ENCODE measurements around the gene CBX6.

CBX6 gene

GRCh38 chr22:38873469-38874411 lies 1.7 kb upstream of the CBX6 start:
- DNase-seq = peak; percentile 51

DNA sequence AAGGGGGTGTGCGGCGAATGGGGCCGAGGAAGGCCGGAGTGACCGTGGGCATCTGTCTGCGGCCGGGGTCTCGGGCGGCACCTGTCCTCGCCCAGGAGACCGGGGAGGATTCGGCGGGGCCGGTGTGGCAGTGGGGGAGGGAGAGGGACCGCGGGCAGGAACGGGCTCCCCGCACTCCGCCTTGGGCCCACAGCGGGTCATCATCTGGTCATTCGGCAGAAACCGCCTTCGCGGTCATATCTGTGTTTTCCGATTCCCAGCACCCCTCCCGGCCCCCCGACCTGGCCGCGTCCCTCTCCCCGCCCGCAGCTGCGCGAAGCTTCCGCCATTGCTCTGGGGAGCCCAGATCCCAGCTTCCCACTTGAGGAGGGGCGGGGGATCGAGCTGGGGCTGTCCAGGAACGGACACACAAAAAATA lies 824 bp upstream of the CBX6 start:
- DNase-seq = no peak

- DNase-seq = peak; percentile 53
Measured at GRCh38 chr22:38871360-38872171, 450 bp downstream of the CBX6 start.

DNA sequence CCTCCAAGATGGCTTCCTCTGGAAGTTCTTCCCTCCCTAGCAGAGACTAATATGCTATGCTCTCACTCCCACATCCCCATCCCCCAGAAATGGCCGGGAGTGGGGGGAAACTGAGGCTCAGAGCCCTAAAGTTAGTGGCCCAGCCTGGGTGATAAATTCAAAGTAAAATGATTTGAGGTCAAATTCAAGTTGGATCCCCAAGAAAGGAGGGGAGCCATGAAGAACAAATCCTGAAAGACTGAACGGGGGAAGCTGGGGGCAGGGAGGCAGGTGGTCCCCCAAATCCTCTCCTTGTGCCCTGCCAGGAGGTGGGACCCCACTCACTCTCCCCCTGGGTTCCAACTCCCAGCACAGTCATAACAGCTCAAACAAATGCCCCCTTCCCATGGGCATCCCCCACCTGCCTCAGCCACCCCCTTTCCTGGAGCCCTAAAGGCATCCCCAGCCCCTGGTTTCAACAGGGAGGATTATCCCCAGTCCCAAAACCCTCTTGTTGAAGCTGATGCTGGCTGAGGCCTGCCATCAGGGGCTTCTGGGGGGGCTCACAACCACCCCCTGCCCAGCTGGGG lies 1.1 kb downstream of the CBX6 start:
- no peak for DNase-seq

DNA sequence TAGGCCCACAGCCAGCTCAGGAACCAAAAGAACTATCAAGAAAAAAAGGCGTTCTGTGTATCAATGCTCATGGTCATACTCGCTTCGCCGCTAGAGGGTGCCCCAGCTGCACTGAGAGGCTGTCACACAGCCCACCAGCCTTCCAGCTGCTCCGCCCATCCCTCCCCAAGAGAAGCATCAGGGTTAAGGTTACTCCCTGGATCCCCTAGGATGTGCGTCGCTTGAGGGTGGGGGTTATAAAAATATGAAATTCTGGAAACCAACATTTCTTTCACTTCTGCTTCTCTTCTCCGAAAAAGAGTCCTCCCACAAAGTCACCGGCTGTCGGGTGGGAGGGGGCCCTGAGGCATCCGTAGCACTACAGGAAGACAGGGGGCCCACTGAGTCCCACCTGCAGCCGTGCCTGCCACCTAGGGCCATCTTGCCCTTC lies 1.7 kb downstream of the CBX6 start:
- DNase-seq = peak; percentile 87

DNA sequence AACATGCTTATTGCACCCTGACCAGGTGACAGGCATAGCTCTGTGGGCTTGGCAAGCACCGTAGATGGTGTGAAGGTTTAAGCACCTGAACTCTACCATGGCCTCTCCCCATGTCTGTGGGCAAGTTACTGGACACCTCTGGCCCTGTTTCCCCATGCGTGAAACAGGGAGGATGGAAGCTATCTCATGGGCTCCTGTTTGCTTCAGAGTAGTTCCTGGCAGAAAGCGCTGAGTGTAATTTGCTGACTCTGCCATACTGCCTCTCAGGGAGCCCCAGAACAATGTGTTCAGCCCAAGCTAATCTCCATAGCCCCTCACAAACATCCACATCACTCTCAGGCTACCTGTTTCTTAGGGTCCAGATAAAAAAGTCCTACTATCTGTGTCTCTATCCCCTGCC lies 2.4 kb downstream of the CBX6 start:
- DNase-seq = no peak

- peak; percentile 84 for DNase-seq
Measured at GRCh38 chr22:38868886-38869381, 3.1 kb downstream of the CBX6 start.

GRCh38 chr22:38868286-38868721 lies 3.7 kb downstream of the CBX6 start:
- no peak for DNase-seq

GRCh38 chr22:38867471-38868285 lies 4.3 kb downstream of the CBX6 start:
- DNase-seq = no peak

GRCh38 chr22:38867124-38867455 lies 4.9 kb downstream of the CBX6 start:
- DNase-seq = no peak

DNA sequence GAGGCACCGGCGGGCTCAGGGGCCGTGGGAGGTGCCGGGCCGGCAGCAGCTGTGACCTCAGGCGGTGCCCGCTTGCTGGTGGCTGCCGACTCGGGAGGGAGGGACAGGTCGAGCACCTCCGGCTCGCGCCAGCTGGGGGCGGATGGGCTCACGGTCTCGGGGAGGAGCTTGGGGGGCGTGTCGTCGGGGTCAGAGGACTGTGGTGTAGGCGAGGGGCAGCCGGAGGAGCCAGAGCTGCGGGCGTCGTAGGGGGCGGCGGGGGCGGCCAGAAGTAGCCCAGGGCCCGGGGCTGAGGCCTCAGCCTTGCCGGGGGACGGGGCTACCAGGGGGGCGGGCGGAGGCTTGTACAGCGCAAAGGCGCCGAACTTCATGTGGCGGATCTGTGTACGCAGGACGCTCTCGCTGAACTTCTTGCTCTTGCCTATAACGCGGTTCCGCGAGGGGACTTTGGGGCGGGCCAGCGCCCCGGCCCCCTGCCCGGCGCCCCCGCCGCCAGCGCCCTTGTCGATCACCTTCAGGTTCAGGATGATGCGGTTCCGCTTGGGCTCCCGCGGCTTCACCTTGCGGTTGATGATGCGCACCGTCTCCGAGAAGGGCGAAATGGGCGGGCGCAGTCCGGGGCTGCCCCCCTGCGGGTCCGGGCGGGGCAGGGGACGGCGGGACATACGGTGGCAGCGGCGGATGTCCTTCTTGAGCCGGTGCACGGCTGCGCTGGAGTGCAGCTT lies 5.5 kb downstream of the CBX6 start:
- DNase-seq = peak; percentile 17

DNA sequence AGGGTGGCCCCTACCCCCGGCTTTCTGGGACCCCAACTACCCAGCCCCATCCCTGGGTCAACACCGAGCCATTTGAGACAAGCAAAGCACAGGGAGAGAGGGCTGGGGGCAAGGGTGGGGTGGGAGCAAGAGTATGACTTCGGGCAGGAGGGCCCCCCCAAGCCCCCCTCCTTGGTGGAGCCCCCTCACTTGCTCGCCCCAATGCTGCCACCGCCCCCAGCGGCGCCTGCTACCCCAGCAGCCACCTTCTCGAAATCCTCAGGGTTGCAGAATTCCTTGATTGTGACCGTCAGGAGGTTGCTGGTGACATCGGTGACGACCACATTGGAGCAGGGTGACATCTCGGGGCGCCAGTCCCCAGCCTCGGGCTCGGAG lies 6.0 kb downstream of the CBX6 start:
- no peak for DNase-seq

GRCh38 chr22:38865201-38866023 lies 6.6 kb downstream of the CBX6 start:
- peak; percentile 16 for DNase-seq

- DNase-seq = no peak
Measured at GRCh38 chr22:38864361-38865191, 7.4 kb downstream of the CBX6 start.

DNA sequence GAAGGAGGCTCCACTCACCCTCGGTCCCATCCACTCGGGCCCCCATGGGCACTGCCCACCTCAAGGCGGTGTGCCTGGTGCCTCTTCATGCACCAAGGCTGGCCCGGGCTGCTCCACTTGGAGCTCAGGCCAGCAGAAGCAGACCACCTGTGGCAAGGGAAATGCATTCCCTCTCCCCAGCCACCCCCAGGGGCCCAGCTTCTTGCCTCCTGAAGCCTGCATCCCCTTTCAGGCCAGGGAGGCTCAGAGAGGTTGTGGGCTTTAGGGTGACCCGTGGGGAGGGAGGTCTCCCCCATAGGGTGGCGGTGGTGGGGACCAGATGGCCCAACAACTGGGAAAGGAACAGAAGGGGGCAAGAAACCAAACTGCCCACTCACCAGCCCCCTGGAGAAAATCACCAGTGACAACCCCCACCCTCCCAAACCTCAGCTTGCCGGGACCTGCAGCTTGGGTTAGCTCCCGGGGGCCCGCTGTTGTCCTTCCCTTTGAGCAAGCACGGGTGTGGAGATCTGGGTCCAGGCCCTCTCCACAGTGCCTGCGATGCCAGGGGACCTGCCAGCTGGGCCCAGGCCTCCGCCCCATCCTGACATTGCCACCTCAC lies 8.4 kb downstream of the CBX6 start:
- DNase-seq = peak; percentile 18

DNA sequence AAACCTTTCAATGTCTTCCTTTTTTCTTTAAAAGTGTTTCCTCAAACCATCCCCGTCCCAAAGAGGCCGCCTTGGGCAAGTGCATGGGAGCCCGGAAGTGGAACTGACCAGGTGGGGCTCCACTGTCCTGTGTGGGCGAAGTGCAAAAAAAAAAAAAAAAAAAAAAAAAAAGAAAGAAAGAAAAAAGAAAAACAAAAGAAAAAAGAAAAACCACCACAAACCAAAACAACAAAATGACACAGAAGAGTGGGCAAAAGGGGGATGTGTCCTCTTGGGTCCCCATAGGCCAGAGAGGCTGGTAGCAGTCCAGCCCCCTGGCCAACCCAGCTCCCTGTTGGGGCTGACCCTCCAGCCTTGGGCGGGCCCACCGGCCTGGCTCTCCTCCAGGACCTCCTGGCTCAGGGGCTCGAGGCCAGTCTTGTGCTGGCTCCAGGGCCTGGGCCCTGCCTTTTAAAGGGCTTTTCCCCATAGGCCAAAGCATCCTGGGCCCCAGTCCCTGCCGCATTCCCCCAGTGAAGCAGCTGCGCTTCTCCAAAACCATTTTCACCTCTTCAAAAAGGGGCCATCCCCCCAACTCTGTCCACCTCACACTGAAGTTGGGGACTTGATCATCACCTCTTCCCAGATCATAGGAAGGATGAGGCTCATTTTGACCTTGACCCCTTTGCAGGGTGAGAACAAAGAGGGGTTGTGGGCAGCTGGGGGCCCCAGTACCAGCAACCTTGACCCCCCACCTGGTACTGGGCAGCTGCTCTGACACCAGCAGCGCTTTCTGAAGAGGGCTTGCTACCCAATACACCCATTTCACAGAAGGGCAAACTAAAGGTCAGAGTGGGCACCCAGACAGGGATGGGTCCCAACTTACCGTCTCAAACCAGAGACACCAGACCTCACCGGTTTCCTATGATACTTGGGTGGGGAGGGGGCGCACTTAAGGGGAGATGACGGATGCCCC lies 9.4 kb downstream of the CBX6 start:
- DNase-seq = no peak

- DNase-seq = no peak
Measured at GRCh38 chr22:38861927-38862326, 10.1 kb downstream of the CBX6 start.

DNA sequence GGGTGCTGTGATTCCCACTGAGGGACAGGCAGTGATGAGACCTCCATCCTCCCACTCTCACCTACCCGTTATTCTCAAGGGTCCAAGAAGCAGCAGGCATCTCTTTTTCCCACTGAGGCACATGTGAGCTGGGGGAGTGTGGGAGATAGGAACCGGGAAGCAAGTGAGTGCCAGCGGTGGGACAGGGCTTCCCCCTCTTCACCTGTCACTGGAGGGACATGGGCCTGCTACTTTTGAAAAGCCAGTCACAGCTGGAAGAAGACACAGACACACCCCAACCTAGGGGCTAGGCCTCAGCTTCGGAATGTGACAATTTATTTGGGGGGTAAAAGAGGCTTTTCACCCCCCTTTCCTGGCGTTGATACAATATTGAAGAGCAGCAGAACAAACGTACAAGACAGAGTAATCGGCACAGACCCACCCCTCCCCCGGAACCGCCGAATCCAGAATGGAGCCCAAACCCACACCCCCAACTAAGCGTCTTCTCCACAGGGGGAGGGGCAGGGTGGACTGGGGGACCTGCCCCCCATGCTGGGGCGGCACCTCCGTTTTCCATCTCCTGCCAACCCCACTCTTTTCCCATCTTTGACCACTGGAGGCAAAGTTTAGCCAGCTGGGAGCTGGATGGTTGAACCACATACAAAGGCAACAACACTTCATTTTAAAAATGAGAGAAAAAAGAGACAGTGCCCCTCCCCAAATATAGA lies 10.7 kb downstream of the CBX6 start:
- no peak for DNase-seq

Measured in activated T-cell treated with anti-CD3 and anti-CD28 coated beads, Interleukin-2, amount 50 U/mL, for 1 hour (primary cell).